GM23248 (cell line): ENCODE results near the gene MAPK8IP3. TPM values are rescaled to one million over a fixed set of nuclear protein-coding genes. Genes with fewer than 3 reads are reported as not detected.

Source experiments
- DNase-seq: peaks from one replicate; pipeline ENCODE4 v3.0.0-alpha.2; 2015
- H2AFZ ChIP-seq: fragments of 200-600 bp; sonication (generic); 2 replicates; pipeline ENCODE4 v1.6.1; 2016; ENCODE audit warnings: antibody characterized with exemption
- H3F3A ChIP-seq: fragments of 200-600 bp; sonication (generic); 2 replicates; pipeline ENCODE4 v1.6.1; 2016; ENCODE audit warnings: mild to moderate bottlenecking, antibody characterized with exemption, mixed run types; ENCODE audit not compliant: insufficient read depth
- H3K27ac ChIP-seq: fragments of 200-600 bp; sonication (generic); 2 replicates; pipeline ENCODE4 v1.5.1; 2016; ENCODE audit warnings: mild to moderate bottlenecking
- H3K27me3 ChIP-seq: fragments of 200-600 bp; sonication (generic); replicated peaks from 2 replicates; pipeline ENCODE4 v1.6.1; 2016; ENCODE audit warnings: mild to moderate bottlenecking; ENCODE audit not compliant: insufficient read depth
- H3K36me3 ChIP-seq: fragments of 200-600 bp; sonication (generic); 2 replicates; pipeline ENCODE4 v1.6.1; 2016; ENCODE audit warnings: low read depth, mild to moderate bottlenecking
- H3K4me1 ChIP-seq: fragments of 200-600 bp; sonication (generic); 2 replicates; pipeline ENCODE4 v1.6.1; 2016; ENCODE audit warnings: mild to moderate bottlenecking; ENCODE audit not compliant: insufficient read depth
- H3K4me2 ChIP-seq: fragments of 200-600 bp; sonication (generic); one replicate; pipeline ENCODE4 v1.6.1; 2016; ENCODE audit warnings: mild to moderate bottlenecking; ENCODE audit not compliant: unreplicated experiment
- H3K4me3 ChIP-seq: fragments of 200-600 bp; sonication (generic); 2 replicates; pipeline ENCODE4 v1.5.1; 2016; ENCODE audit warnings: mild to moderate bottlenecking
- H3K79me2 ChIP-seq: fragments of 200-600 bp; sonication (generic); 2 replicates; pipeline ENCODE4 v1.6.1; 2016; ENCODE audit warnings: mild to moderate bottlenecking; ENCODE audit not compliant: insufficient read depth
- H3K9ac ChIP-seq: fragments of 200-600 bp; sonication (generic); 2 replicates; pipeline ENCODE4 v1.6.1; 2016; ENCODE audit warnings: mild to moderate bottlenecking
- H3K9me2 ChIP-seq: fragments of 200-600 bp; sonication (generic); 2 replicates; pipeline ENCODE4 v1.6.1; 2016; ENCODE audit warnings: mixed run types, mild to moderate bottlenecking, moderate library complexity; ENCODE audit not compliant: insufficient read depth
- H3K9me3 ChIP-seq: fragments of 200-600 bp; sonication (generic); one replicate; pipeline ENCODE4 v1.6.1; 2017; ENCODE audit warnings: low read depth
- H4K20me1 ChIP-seq: fragments of 200-600 bp; sonication (generic); 2 replicates; pipeline ENCODE4 v1.6.0; 2016; ENCODE audit not compliant: insufficient read depth
- EZH2 ChIP-seq: fragments of 200-600 bp; sonication (generic); IDR thresholded peaks from 2 replicates; pipeline ENCODE4 v1.6.1; 2018; ENCODE audit warnings: antibody characterized with exemption, mild to moderate bottlenecking; ENCODE audit not compliant: insufficient read depth, poor library complexity, severe bottlenecking
- EZH2phosphoT487 ChIP-seq: fragments of 200-600 bp; sonication (generic); IDR thresholded peaks from 2 replicates; pipeline ENCODE4 v1.6.1; 2018; ENCODE audit warnings: antibody characterized with exemption, moderate library complexity, mild to moderate bottlenecking, low read depth; ENCODE audit not compliant: insufficient read depth
- WGBS, 2 experiments: methylation state at CpG; one replicate each; pipeline ENCODE4 v1.1.6; 2015 to 2017; ENCODE audit warnings: low lambda C conversion rate in 2 of 2, low coverage in 1 of 2; ENCODE audit errors: missing lambda C conversion rate in 2 of 2; 5-methylcytosine and 5-hydroxymethylcytosine counted together
- in situ Hi-C: fragments of 300-500 bp; cut with MboI; formaldehyde crosslinking; loops from 2 replicates; pipeline ENCODE4 v1.15.0; 2020
- polyA plus RNA-seq: library from polyadenylated mRNA; unstranded; fragments of >200 nt; fragmentation: Nextera tagmentation; extraction: Ambion mirVana; gene quantifications from 2 replicates; pipeline ENCODE4 v1.2.1, GENCODE V29; 2016
- total RNA-seq: library from RNA; depleted of rRNA; stranded (reverse); fragments of >200 nt; shearing (Covaris generic); gene quantifications from 2 replicates; pipeline ENCODE4 v1.2.3, GENCODE V29; 2014

Gene MAPK8IP3
- total and polyA plus RNA-seq, 2 experiments from 2014 or later: 10.0 to 28.3 TPM

- Histone ChIP-seq H4K20me1 (no peaks in the 10 kb centered on the region), H3K4me3 (no peak overlapping the region), H3K27ac (no peak overlapping the region), H3K79me2 (peaks cover 7% of the 10 kb centered on the region; the same call in 1 of the 2 replicates), H3K36me3 (peaks cover 10% of the 10 kb centered on the region; the same call in 1 of the 2 replicates), H3K4me2 (no peak overlapping the region), H3K9ac (no peak overlapping the region), H2AFZ (no peak overlapping the region), H3K4me1 (no peaks in the 10 kb centered on the region), H3K9me2 (no peaks in the 10 kb centered on the region), H3F3A (no peaks in the 10 kb centered on the region), H3K27me3 (no peaks in the 10 kb centered on the region), H3K9me3 (no peaks in the 10 kb centered on the region)
- 95 to 97% methylated on average over 12 of the region's 12 CpGs for WGBS, 2 experiments
- no peak for DNase-seq
- TF ChIP-seq EZH2phosphoT487 (no peak), EZH2 (no peak)
- in situ Hi-C loops: no loop called here
Measured at GRCh38 chr16:1754204-1754603, 48.2 kb downstream of the MAPK8IP3 start.

GRCh38 chr16:1757714-1758461 lies 51.9 kb downstream of the MAPK8IP3 start:
- H3K36me3 ChIP-seq: peaks cover 4% of the 10 kb centered on the region; the same call in 1 of the 2 replicates

GRCh38 chr16:1758923-1759322 lies 52.9 kb downstream of the MAPK8IP3 start:
- Histone ChIP-seq H3F3A (no peaks in the 10 kb centered on the region), H4K20me1 (no peaks in the 10 kb centered on the region), H3K27me3 (no peaks in the 10 kb centered on the region), H3K9ac (no peak overlapping the region), H3K36me3 (no peaks in the 10 kb centered on the region), H3K4me3 (no peak overlapping the region), H3K27ac (no peak overlapping the region), H3K9me3 (no peaks in the 10 kb centered on the region), H3K4me2 (no peak overlapping the region), H2AFZ (no peak overlapping the region), H3K4me1 (no peaks in the 10 kb centered on the region), H3K79me2 (peaks cover 7% of the 10 kb centered on the region; the same call in 1 of the 2 replicates), H3K9me2 (no peaks in the 10 kb centered on the region)
- no peak for TF ChIP-seq EZH2phosphoT487
- no peak for TF ChIP-seq EZH2
- no peak for DNase-seq
- in situ Hi-C loops: no loop called here
- 95 to 97% methylated on average over 17 to 18 of the region's 18 CpGs for WGBS, 2 experiments

More at GRCh38 chr16:1757714-1758461, 51.9 kb downstream of the MAPK8IP3 start:
- Histone ChIP-seq H3K4me1 (no peaks in the 10 kb centered on the region), H4K20me1 (no peaks in the 10 kb centered on the region), H3K9me3 (no peaks in the 10 kb centered on the region), H3F3A (no peaks in the 10 kb centered on the region), H3K4me2 (no peak overlapping the region), H3K27ac (no peak overlapping the region), H3K9me2 (no peaks in the 10 kb centered on the region), H3K9ac (no peak overlapping the region), H3K27me3 (no peaks in the 10 kb centered on the region), H2AFZ (no peak overlapping the region), H3K4me3 (no peak overlapping the region), H3K79me2 (peaks cover 7% of the 10 kb centered on the region; the same call in 1 of the 2 replicates)
- in situ Hi-C loops: no loop called here
- DNase-seq: no peak
- TF ChIP-seq EZH2phosphoT487: no peak
- no peak for TF ChIP-seq EZH2
- 92 to 93% methylated on average over 37 of the region's 37 CpGs for WGBS, 2 experiments

GRCh38 chr16:1759511-1759910 lies 53.5 kb downstream of the MAPK8IP3 start:
- H3K4me2 ChIP-seq: no peak overlapping the region
- no peaks in the 10 kb centered on the region for H3K9me2 ChIP-seq
- no peaks in the 10 kb centered on the region for H3K9me3 ChIP-seq
- no peak overlapping the region for H2AFZ ChIP-seq
- DNase-seq: no peak
- H3K4me1 ChIP-seq: no peaks in the 10 kb centered on the region
- no peak overlapping the region for H3K9ac ChIP-seq
- H3F3A ChIP-seq: no peaks in the 10 kb centered on the region
- H3K27ac ChIP-seq: no peak overlapping the region
- no peaks in the 10 kb centered on the region for H3K27me3 ChIP-seq
- in situ Hi-C loops: no loop called here
- no peaks in the 10 kb centered on the region for H4K20me1 ChIP-seq
- no peak for TF ChIP-seq EZH2
- no peak for TF ChIP-seq EZH2phosphoT487
- 90 to 93% methylated on average over 16 to 20 of the region's 21 CpGs for WGBS, 2 experiments
- no peaks in the 10 kb centered on the region for H3K36me3 ChIP-seq
- no peak overlapping the region for H3K4me3 ChIP-seq
- peaks cover 7% of the 10 kb centered on the region; the same call in 1 of the 2 replicates for H3K79me2 ChIP-seq
